K562 (cell line): ENCODE data around the gene FAM83D. TPM values are rescaled to one million over a fixed set of nuclear protein-coding genes. Genes with fewer than 3 reads are reported as not detected.

Source experiments
- ATAC-seq: fragments of 200-7000 bp; cut with Tn5 transposase; 3 replicates; pipeline ENCODE4 v1.9.1; 2020; ENCODE audit warnings: moderate library complexity
- BruUV-seq: library from RNA; stranded (reverse); fragments of 400-500 nt; replicated peaks from 2 replicates; lab custom pipeline; 2021; lab: Mats Ljungman, UMichigan
- CTCF ChIA-PET: fragments of 300-600 bp; formaldehyde crosslinking; extraction: SDS; loops from one replicate; lab custom pipeline; 2021; ENCODE audit warnings: low intra/inter-chr PET ratio; lab: Yijun Ruan, JAX
- POLR2A ChIA-PET: fragments of 300-600, 350-650 bp; sonication (Branson Sonifier 250); formaldehyde crosslinking; extraction: SDS; loops from one replicate; lab custom pipeline; 2021; ENCODE audit warnings: antibody characterized with exemption, inconsistent platforms; lab: Yijun Ruan, JAX
- DNase-seq, 4 experiments: peaks; one replicate each; pipeline versions ENCODE4 v3.0.0 to v3.0.0-alpha.2; 2011 to 2018; ENCODE audit warnings: low spot score in 3 of 4, mixed read lengths in 3 of 4; ENCODE audit errors: extremely low read depth in 1 of 4
- FAIRE-seq: peaks from 2 replicates; lab custom pipeline; 2011; peaks lifted over from hg19 to GRCh38; lab: Jason Lieb, UNC
- H2AFZ ChIP-seq: 2 replicates; pipeline ENCODE4 v1.6.0; 2011; ENCODE audit warnings: low read depth, low read length, control low read depth, inconsistent platforms
- H3K27ac ChIP-seq: fragments of 200-600 bp; 3 replicates; pipeline ENCODE4 v1.8.0; 2011; ENCODE audit warnings: low read depth, mild to moderate bottlenecking, control low read depth, inconsistent platforms, low read length, moderate library complexity, mixed read lengths; ENCODE audit errors: extremely low read depth
- H3K27me3 ChIP-seq, 2 experiments: fragments of 300-600 bp in 1 of 2; 2 replicates in 1 of 2; 3 replicates in 1 of 2; pipeline versions ENCODE4 v1.6.0 to v1.8.0; 2011; ENCODE audit warnings: inconsistent platforms in 2 of 2, low read length in 2 of 2, mild to moderate bottlenecking in 1 of 2, mixed read lengths in 1 of 2, moderate library complexity in 1 of 2; ENCODE audit not compliant: control insufficient read depth in 2 of 2, insufficient read depth in 2 of 2
- H3K36me3 ChIP-seq: fragments of 300-600 bp; 3 replicates; pipeline ENCODE4 v1.8.0; 2011; ENCODE audit warnings: mild to moderate bottlenecking, low read length, inconsistent platforms; ENCODE audit not compliant: control insufficient read depth, insufficient read depth
- H3K4me1 ChIP-seq, 2 experiments: fragments of 200-600 bp in 1 of 2; replicated peaks in 1 of 2; 2 replicates in 1 of 2; 3 replicates in 1 of 2; pipeline versions ENCODE4 v1.5.1 to v1.8.0; 2011; ENCODE audit warnings: inconsistent platforms in 2 of 2, low read length in 2 of 2, mild to moderate bottlenecking in 1 of 2, mixed read lengths in 1 of 2, moderate library complexity in 1 of 2; ENCODE audit not compliant: control insufficient read depth in 2 of 2, insufficient read depth in 2 of 2
- H3K4me2 ChIP-seq: 2 replicates; pipeline ENCODE4 v1.6.1; 2011; ENCODE audit warnings: low read length, control low read depth, inconsistent platforms, mixed read lengths; ENCODE audit not compliant: insufficient read depth
- H3K4me3 ChIP-seq: fragments of 200-600 bp; sonication (generic), shearing (Covaris generic); 2 replicates; pipeline ENCODE4 v1.5.1; 2016; ENCODE audit warnings: control low read depth, inconsistent platforms
- H3K79me2 ChIP-seq: fragments of 200-600 bp; 3 replicates; pipeline ENCODE4 v1.8.0; 2011; ENCODE audit warnings: low read length, inconsistent platforms; ENCODE audit not compliant: control insufficient read depth, insufficient read depth
- H3K9ac ChIP-seq, 2 experiments: 2 replicates each; pipeline versions ENCODE4 v1.6.0 to v1.6.1; 2011; ENCODE audit warnings: low read depth in 2 of 2, low read length in 2 of 2, control low read depth in 1 of 2, inconsistent platforms in 1 of 2, mild to moderate bottlenecking in 1 of 2, mixed read lengths in 1 of 2; ENCODE audit not compliant: insufficient read depth in 1 of 2
- H3K9me1 ChIP-seq: one replicate; pipeline ENCODE4 v1.6.0; 2011; ENCODE audit warnings: inconsistent platforms, mild to moderate bottlenecking, low read length, moderate library complexity; ENCODE audit not compliant: control insufficient read depth, insufficient read depth
- H3K9me3 ChIP-seq: replicated peaks from 2 replicates; pipeline ENCODE4 v1.5.1; 2011; ENCODE audit warnings: low read depth, low read length, inconsistent platforms; ENCODE audit not compliant: control insufficient read depth, insufficient read depth
- H4K20me1 ChIP-seq: replicated peaks from 2 replicates; pipeline ENCODE4 v1.6.1; 2011; ENCODE audit warnings: low read length, inconsistent platforms, mixed read lengths; ENCODE audit not compliant: control insufficient read depth, insufficient read depth
- BCOR ChIP-seq: fragments of 450-650 bp; IDR thresholded peaks from 2 replicates; pipeline ENCODE4 v1.6.1; 2016
- ETV6 ChIP-seq, 3 experiments: fragments of 150-350 bp in 1 of 3; sonication (generic) in 1 of 3; formaldehyde crosslinking in 1 of 3; IDR thresholded peaks; 2 replicates each; pipeline versions ENCODE4 v1.6.1 to v1.8.0; 2014 to 2022; ENCODE audit warnings: borderline replicate concordance in 2 of 3, low read depth in 2 of 3, antibody characterized with exemption in 1 of 3, low read length in 1 of 3, mild to moderate bottlenecking in 1 of 3, missing genetic modification reagents in 1 of 3
- HNRNPLL ChIP-seq: fragments of 200-400 bp; formaldehyde crosslinking; IDR thresholded peaks from 2 replicates; pipeline ENCODE4 v1.6.1; 2017; ENCODE audit warnings: low read length, low read depth, mild to moderate bottlenecking; ENCODE audit not compliant: poor library complexity, severe bottlenecking
- NFIC ChIP-seq: fragments of 450-650 bp; IDR thresholded peaks from 2 replicates; pipeline ENCODE4 v1.6.1; 2017; ENCODE audit warnings: mild to moderate bottlenecking, inconsistent platforms
- PHTF2 ChIP-seq: fragments of 250-450 bp; sonication (Bioruptor Pico); IDR thresholded peaks from 2 replicates; pipeline ENCODE4 v1.5.0; 2021; ENCODE audit warnings: mild to moderate bottlenecking
- SPI1 ChIP-seq: IDR thresholded peaks from 2 replicates; pipeline ENCODE4 v1.6.1; 2011; ENCODE audit warnings: low read depth, low read length, control low read depth, borderline replicate concordance
- ZBTB43 ChIP-seq: sonication (generic); formaldehyde crosslinking; IDR thresholded peaks from 2 replicates; pipeline ENCODE4 v1.8.0; 2023; ENCODE audit warnings: mild to moderate bottlenecking, missing genetic modification reagents
- ZNF232 ChIP-seq: sonication (generic); formaldehyde crosslinking; IDR thresholded peaks from 2 replicates; pipeline ENCODE4 v1.8.0; 2022; ENCODE audit warnings: mild to moderate bottlenecking, missing genetic modification reagents
- WGBS: fragments of 100-300 bp; shearing (Covaris generic); methylation state at CpG from one replicate; pipeline ENCODE4 v1.1.6; 2016; ENCODE audit warnings: low coverage, mixed read lengths; ENCODE audit not compliant: insufficient coverage; ENCODE audit errors: missing lambda C conversion rate; 5-methylcytosine and 5-hydroxymethylcytosine counted together
- in situ Hi-C: fragments of 300-500 bp; cut with MboI; formaldehyde crosslinking; loops from 4 replicates; pipeline ENCODE4 v1.15.0; 2018; ENCODE audit warnings: inconsistent platforms, mixed read lengths
- intact Hi-C: fragments of 100-400 bp; cut with micrococcal nuclease; formaldehyde crosslinking; loops from 2 replicates; pipeline ENCODE4 v1.14.2; 2022
- polyA plus RNA-seq, 8 experiments: library from polyadenylated mRNA; depleted of rRNA in 4 of 8; stranded (reverse) in 5 of 8; unstranded in 3 of 8; fragments of >200 nt; fragmentation: Nextera tagmentation in 2 of 8; fragmentation: Illumina TruSeq in 1 of 8; extraction: Ambion mirVana in 2 of 8; extraction: Trizol in 1 of 8; gene quantifications; 2 replicates each; pipeline versions ENCODE4 v1.2.1 to v1.2.3, GENCODE V29; 2011 to 2014; ENCODE audit warnings: inconsistent platforms in 1 of 8, missing spikeins in 1 of 8
- total RNA-seq, 7 experiments: library from RNA; depleted of rRNA in 6 of 7; stranded (reverse); fragments of >200 nt in 6 of 7; fragmentation: Illumina TruSeq in 2 of 7; extraction: Trizol in 2 of 7; gene quantifications; 2 replicates each; pipeline versions ENCODE4 v1.2.1 to v1.2.3, GENCODE V29; 2011 to 2021; ENCODE audit warnings: low replicate concordance in 1 of 7

FAM83D gene
- total and polyA plus RNA-seq, 9 of the 15 experiments (the other 6 are each of a cell fraction or from before 2014, with no cell fraction given) = 8.2 to 66.1 (median 43.5) TPM

GRCh38 chr20:38962928-38963401, 36.7 kb downstream of the FAM83D start:
- peak overlapping the region; percentile 93 for H3K27ac ChIP-seq
- peak overlapping the region; percentile 97 for H3K4me2 ChIP-seq
- peak overlapping the region; percentile 92 for H3K4me3 ChIP-seq
- peak overlapping the region; percentile 86 for H2AFZ ChIP-seq
- no peaks in the 10 kb centered on the region for H3K9me3 ChIP-seq
- FAIRE-seq (no peak), DNase-seq (no peak), ATAC-seq (no peak)
- no peak for TF ChIP-seq ETV6 (IDR thresholded peaks at IDR 0.05; ENCODE audit: borderline replicate concordance in 1 of 2, low read depth in 2 of 2, low read length in 1 of 2)
- TF ChIP-seq ETV6 (CRISPR knock-in tag; IDR thresholded peaks at IDR 0.05; ENCODE audit: borderline replicate concordance) = 0 out of 2 replicates have a peak, but pooled peaks have one; percentile 10
- TF ChIP-seq BCOR = 0 out of 2 replicates have a peak, but pooled peaks have one; percentile 3
- peak; percentile 86; the same call in 1 of the 2 replicates for TF ChIP-seq SPI1
- TF ChIP-seq PHTF2 = no peak
- 0 out of 2 replicates have a peak, but pooled peaks have one; percentile 17 for TF ChIP-seq ZNF232
- TF ChIP-seq NFIC = peak; percentile 23; the same call in 1 of the 2 replicates
- 0 out of 2 replicates have a peak, but pooled peaks have one; percentile 59 for TF ChIP-seq ZBTB43
- TF ChIP-seq HNRNPLL = no peak
- H3K9ac ChIP-seq = peak overlapping the region; percentile 90 to 96
- ChIA-PET POLR2A (interaction anchor here (0.8 to 3.3 kb wide), 10 partner anchors 9 to 40 kb away, joined by 3 to 46 read pairs (median 6); partner anchors contain the start of gene FAM83D), CTCF (interaction anchor here (2.0 kb wide), 1 partner anchor 37 kb away, joined by 10 read pairs; the partner anchor contains the start of gene FAM83D)
- intact Hi-C loops (loop anchor here (1.0 to 5.0 kb wide), 3 partner anchors 34 to 216 kb away; partner anchors contain the start of genes ACTR5 and FAM83D), in situ Hi-C loops (no loop called here)
- H3K27me3 ChIP-seq = no peaks in the 10 kb centered on the region
- H3K4me1 ChIP-seq = peaks cover 14% of the 10 kb centered on the region in 2 experiments; a peak in 4 of 5 replicates
- H3K79me2 ChIP-seq = peaks cover 73% of the 10 kb centered on the region
- no peaks in the 10 kb centered on the region for H3K9me1 ChIP-seq
- H3K36me3 ChIP-seq = peaks cover 26% of the 10 kb centered on the region; the same call in 2 of the 3 replicates
- BruUV-seq = TSS peak; percentile 46
- no peaks in the 10 kb centered on the region for H4K20me1 ChIP-seq
- WGBS = 0% methylated on average over 5 of the region's 5 CpGs
